Trophoblast cell (in vitro differentiated cells and primary cell): Measurements from ENCODE around the gene CPXM2.

ENCODE experiments used
- DNase-seq, 2 donors: peaks; one replicate each; pipeline ENCODE4 v3.0.0-alpha.2; 2016
- H2AFZ ChIP-seq: 2 replicates; pipeline ENCODE4 v1.6.1; 2013; ENCODE audit warnings: low read length, moderate library complexity, mild to moderate bottlenecking; ENCODE audit not compliant: insufficient read depth, poor library complexity
- H2AK5ac ChIP-seq: 2 replicates; pipeline ENCODE4 v1.6.1; 2013; ENCODE audit warnings: mild to moderate bottlenecking, low read length
- H2BK120ac ChIP-seq: 2 replicates; pipeline ENCODE4 v1.6.1; 2013; ENCODE audit warnings: low read length, mild to moderate bottlenecking, moderate library complexity; ENCODE audit not compliant: insufficient read depth, poor library complexity
- H2BK12ac ChIP-seq: 2 replicates; pipeline ENCODE4 v1.6.1; 2013; ENCODE audit warnings: mild to moderate bottlenecking, low read length, moderate library complexity
- H2BK5ac ChIP-seq: 2 replicates; pipeline ENCODE4 v1.6.1; 2013; ENCODE audit warnings: low read length, low read depth, moderate library complexity, mild to moderate bottlenecking; ENCODE audit not compliant: poor library complexity
- H3K14ac ChIP-seq: 2 replicates; pipeline ENCODE4 v1.6.1; 2013; ENCODE audit warnings: mild to moderate bottlenecking, low read length
- H3K18ac ChIP-seq: 2 replicates; pipeline ENCODE4 v1.6.1; 2013; ENCODE audit warnings: mild to moderate bottlenecking, low read length
- H3K23ac ChIP-seq: 2 replicates; pipeline ENCODE4 v1.6.1; 2013; ENCODE audit warnings: low read length
- H3K27ac ChIP-seq: 2 replicates; pipeline ENCODE4 v1.5.1; 2013; ENCODE audit warnings: low read depth, mild to moderate bottlenecking, inconsistent platforms, low read length, moderate library complexity
- H3K27me3 ChIP-seq: 2 replicates; pipeline ENCODE4 v1.6.1; 2013; ENCODE audit warnings: inconsistent platforms, mild to moderate bottlenecking, low read length, moderate library complexity; ENCODE audit not compliant: insufficient read depth
- H3K36me3 ChIP-seq, 2 experiments: 1 replicate in 1 of 2; 2 replicates in 1 of 2; pipeline ENCODE4 v1.6.1; 2013; ENCODE audit warnings: low read length in 2 of 2, mild to moderate bottlenecking in 2 of 2, moderate library complexity in 1 of 2; ENCODE audit not compliant: insufficient read depth in 2 of 2, control insufficient read depth in 1 of 2
- H3K4ac ChIP-seq: 2 replicates; pipeline ENCODE4 v1.6.1; 2013; ENCODE audit warnings: low read depth, mild to moderate bottlenecking, low read length, moderate library complexity
- H3K4me1 ChIP-seq, 2 experiments: 1 replicate in 1 of 2; 2 replicates in 1 of 2; pipeline ENCODE4 v1.6.1; 2013; ENCODE audit warnings: low read length in 2 of 2, mild to moderate bottlenecking in 2 of 2, moderate library complexity in 1 of 2; ENCODE audit not compliant: insufficient read depth in 2 of 2, control insufficient read depth in 1 of 2
- H3K4me2 ChIP-seq: 2 replicates; pipeline ENCODE4 v1.6.1; 2013; ENCODE audit warnings: inconsistent platforms, mild to moderate bottlenecking, low read length, moderate library complexity
- H3K4me3 ChIP-seq: 2 replicates; pipeline ENCODE4 v1.5.1; 2013; ENCODE audit warnings: mild to moderate bottlenecking, low read depth, low read length, inconsistent platforms
- H3K79me1 ChIP-seq: one replicate; pipeline ENCODE4 v1.6.1; 2013; ENCODE audit warnings: low read length
- H3K79me2 ChIP-seq: 2 replicates; pipeline ENCODE4 v1.6.1; 2013; ENCODE audit warnings: low read length, mild to moderate bottlenecking; ENCODE audit not compliant: control insufficient read depth, insufficient read depth, poor library complexity
- H3K9ac ChIP-seq: 2 replicates; pipeline ENCODE4 v1.6.1; 2013; ENCODE audit warnings: mild to moderate bottlenecking, low read length
- H3K9me3 ChIP-seq: 2 replicates; pipeline ENCODE4 v1.6.1; 2013; ENCODE audit warnings: low read depth, mild to moderate bottlenecking, control low read depth, inconsistent platforms, low read length; ENCODE audit not compliant: insufficient read depth
- H4K12ac ChIP-seq: 2 replicates; pipeline ENCODE4 v1.6.1; 2013; ENCODE audit warnings: low read depth, mild to moderate bottlenecking, low read length, moderate library complexity
- H4K8ac ChIP-seq: 2 replicates; pipeline ENCODE4 v1.6.1; 2013; ENCODE audit warnings: low read depth, mild to moderate bottlenecking, low read length, moderate library complexity
- H4K91ac ChIP-seq: one replicate; pipeline ENCODE4 v1.6.1; 2013; ENCODE audit warnings: low read depth, mild to moderate bottlenecking, low read length, moderate library complexity
- WGBS: extraction: QIAGEN DNeasy Blood & Tissue Kit; methylation state at CpG from one replicate; pipeline ENCODE4 v1.1.7; 2013; ENCODE audit warnings: missing lambda C conversion rate; ENCODE audit not compliant: insufficient read length, insufficient coverage; ENCODE audit errors: extremely low coverage; 5-methylcytosine and 5-hydroxymethylcytosine counted together

CPXM2 gene

GRCh38 chr10:123848564-123849457 is 42.8 kb downstream of the CPXM2 start:
- H2AFZ ChIP-seq = no peak overlapping the region
- H3K4me3 ChIP-seq = no peak overlapping the region
- no peak overlapping the region for H2BK12ac ChIP-seq
- no peak overlapping the region for H3K9ac ChIP-seq
- no peak overlapping the region for H4K8ac ChIP-seq
- H3K4me2 ChIP-seq = no peak overlapping the region
- no peak overlapping the region for H2BK120ac ChIP-seq
- H3K9me3 ChIP-seq = no peaks in the 10 kb centered on the region
- no peaks in the 10 kb centered on the region for H3K36me3 ChIP-seq
- H4K12ac ChIP-seq = no peak overlapping the region
- no peaks in the 10 kb centered on the region for H3K27me3 ChIP-seq
- no peak overlapping the region for H3K27ac ChIP-seq
- no peak overlapping the region for H3K4ac ChIP-seq
- no peak overlapping the region for H3K18ac ChIP-seq
- H4K91ac ChIP-seq = no peak overlapping the region
- 100% methylated on average over 1 of the region's 5 CpGs for WGBS
- no peak overlapping the region for H2AK5ac ChIP-seq
- no peak overlapping the region for H2BK5ac ChIP-seq
- H3K23ac ChIP-seq = no peak overlapping the region
- no peak overlapping the region for H3K14ac ChIP-seq
- no peaks in the 10 kb centered on the region for H3K79me2 ChIP-seq
- no peaks in the 10 kb centered on the region for H3K79me1 ChIP-seq
- H3K4me1 ChIP-seq = no peaks in the 10 kb centered on the region
- DNase-seq = no peak

DNA sequence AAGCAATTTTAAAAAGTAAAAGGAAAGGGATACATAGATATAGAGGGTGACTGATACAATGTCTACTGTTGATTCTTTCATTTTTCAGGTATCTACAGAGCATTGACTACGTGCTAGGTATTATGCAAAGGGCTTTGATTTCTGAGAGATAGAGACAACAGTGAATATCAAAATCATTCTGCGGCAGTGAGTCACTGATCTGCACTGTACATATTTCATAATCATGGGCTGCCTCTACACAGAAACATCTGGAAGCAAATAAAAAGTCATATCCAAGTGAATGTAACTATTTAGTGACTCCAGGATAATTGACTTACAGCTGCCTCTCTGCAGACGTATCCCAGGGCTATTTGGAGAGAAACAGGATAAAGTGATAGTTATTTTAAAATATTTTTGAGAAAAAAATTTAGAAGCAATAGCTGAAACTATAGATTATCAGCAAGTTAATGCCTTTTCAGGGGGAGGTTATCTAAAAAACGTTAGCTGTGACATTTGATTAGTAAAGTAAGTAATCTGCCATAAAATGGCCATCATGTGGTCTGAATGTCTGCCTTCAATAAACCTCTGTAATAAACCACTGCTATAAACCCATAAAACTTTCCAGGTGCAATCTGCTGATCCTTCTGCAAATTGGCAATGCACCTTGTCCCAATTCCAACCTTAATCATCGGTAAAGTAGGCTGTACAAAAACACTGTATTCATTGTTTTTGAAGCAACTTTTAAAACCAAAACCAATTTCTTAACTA is 43.7 kb downstream of the CPXM2 start:
- H3K27me3 ChIP-seq = no peaks in the 10 kb centered on the region
- H2BK5ac ChIP-seq = no peak overlapping the region
- no peaks in the 10 kb centered on the region for H3K79me2 ChIP-seq
- no peak overlapping the region for H4K91ac ChIP-seq
- H2AK5ac ChIP-seq = no peak overlapping the region
- H2BK120ac ChIP-seq = no peak overlapping the region
- H3K9me3 ChIP-seq = no peaks in the 10 kb centered on the region
- no peaks in the 10 kb centered on the region for H3K79me1 ChIP-seq
- H3K23ac ChIP-seq = no peak overlapping the region
- H3K4ac ChIP-seq = no peak overlapping the region
- no peak overlapping the region for H3K4me3 ChIP-seq
- no peak overlapping the region for H3K9ac ChIP-seq
- H3K14ac ChIP-seq = no peak overlapping the region
- no peak overlapping the region for H3K27ac ChIP-seq
- H3K4me1 ChIP-seq = no peaks in the 10 kb centered on the region
- H3K36me3 ChIP-seq = no peaks in the 10 kb centered on the region
- no peak overlapping the region for H4K8ac ChIP-seq
- H2BK12ac ChIP-seq = no peak overlapping the region
- H4K12ac ChIP-seq = no peak overlapping the region
- no peak overlapping the region for H3K4me2 ChIP-seq
- no peak overlapping the region for H2AFZ ChIP-seq
- DNase-seq = peak; percentile 78 to 93
- no CpG with 5 or more reads among the region's 5 CpGs for WGBS
- no peak overlapping the region for H3K18ac ChIP-seq

GRCh38 chr10:123843835-123844234 is 47.8 kb downstream of the CPXM2 start:
- no peak overlapping the region for H4K12ac ChIP-seq
- H3K23ac ChIP-seq = no peak overlapping the region

GRCh38 chr10:123842692-123843385 is 48.8 kb downstream of the CPXM2 start:
- no peak overlapping the region for H3K27ac ChIP-seq
- no peak overlapping the region for H2BK5ac ChIP-seq
- H3K79me2 ChIP-seq = no peaks in the 10 kb centered on the region
- H4K8ac ChIP-seq = no peak overlapping the region
- no peak overlapping the region for H2BK12ac ChIP-seq
- no peak overlapping the region for H3K18ac ChIP-seq
- H3K4me3 ChIP-seq = no peak overlapping the region
- no peak overlapping the region for H4K12ac ChIP-seq
- no peaks in the 10 kb centered on the region for H3K4me1 ChIP-seq
- H3K4me2 ChIP-seq = no peak overlapping the region
- no peaks in the 10 kb centered on the region for H3K27me3 ChIP-seq
- DNase-seq = no peak
- H3K4ac ChIP-seq = no peak overlapping the region
- WGBS = no CpG with 5 or more reads among the region's 9 CpGs
- no peaks in the 10 kb centered on the region for H3K79me1 ChIP-seq
- H2BK120ac ChIP-seq = no peak overlapping the region
- H3K9ac ChIP-seq = no peak overlapping the region
- no peak overlapping the region for H2AK5ac ChIP-seq
- H4K91ac ChIP-seq = no peak overlapping the region
- H3K23ac ChIP-seq = no peak overlapping the region
- no peak overlapping the region for H2AFZ ChIP-seq
- H3K14ac ChIP-seq = no peak overlapping the region
- H3K36me3 ChIP-seq = no peaks in the 10 kb centered on the region
- no peaks in the 10 kb centered on the region for H3K9me3 ChIP-seq

More at GRCh38 chr10:123843835-123844234, 47.8 kb downstream of the CPXM2 start:
- no peaks in the 10 kb centered on the region for H3K36me3 ChIP-seq
- H3K4me1 ChIP-seq = no peaks in the 10 kb centered on the region
- H2AFZ ChIP-seq = no peak overlapping the region
- H3K79me1 ChIP-seq = no peaks in the 10 kb centered on the region
- H2BK12ac ChIP-seq = no peak overlapping the region
- H3K79me2 ChIP-seq = no peaks in the 10 kb centered on the region
- no peak overlapping the region for H2BK5ac ChIP-seq
- H4K91ac ChIP-seq = no peak overlapping the region
- no peak overlapping the region for H3K18ac ChIP-seq
- no peak overlapping the region for H2BK120ac ChIP-seq
- WGBS = no CpG with 5 or more reads among the region's 4 CpGs
- no peak for DNase-seq
- H3K27ac ChIP-seq = no peak overlapping the region
- H3K4me2 ChIP-seq = no peak overlapping the region
- no peaks in the 10 kb centered on the region for H3K27me3 ChIP-seq
- H2AK5ac ChIP-seq = no peak overlapping the region
- no peak overlapping the region for H3K14ac ChIP-seq
- H4K8ac ChIP-seq = no peak overlapping the region
- H3K9ac ChIP-seq = no peak overlapping the region
- no peak overlapping the region for H3K4ac ChIP-seq
- no peak overlapping the region for H3K4me3 ChIP-seq
- H3K9me3 ChIP-seq = no peaks in the 10 kb centered on the region
